GM23248 (cell line): ENCODE results near the gene DNASE1L1.

Experiments
- EZH2 ChIP-seq: fragments of 200-600 bp; sonication (generic); IDR thresholded peaks from 2 replicates; pipeline ENCODE4 v1.6.1; 2018; ENCODE audit warnings: antibody characterized with exemption, mild to moderate bottlenecking; ENCODE audit not compliant: insufficient read depth, poor library complexity, severe bottlenecking
- EZH2phosphoT487 ChIP-seq: fragments of 200-600 bp; sonication (generic); IDR thresholded peaks from 2 replicates; pipeline ENCODE4 v1.6.1; 2018; ENCODE audit warnings: antibody characterized with exemption, moderate library complexity, mild to moderate bottlenecking, low read depth; ENCODE audit not compliant: insufficient read depth

GRCh38 chrX:154430479-154430878 is 21.4 kb upstream of the DNASE1L1 start:
- TF ChIP-seq EZH2: no peak
- no peak for TF ChIP-seq EZH2phosphoT487
